ENCODE measurements around the gene ZNF469. TPM values are rescaled to one million over a fixed set of nuclear protein-coding genes. Genes with fewer than 3 reads are reported as not detected.
A peak's percentile ranks its signal among the peaks of the same experiment; 100 is the strongest.

Gene ZNF469
- total and polyA plus RNA-seq, 9 of the 15 experiments (the other 6 are each of a cell fraction or from before 2014, with no cell fraction given): 0.01 to 0.04 TPM; not detected in 7

DNA sequence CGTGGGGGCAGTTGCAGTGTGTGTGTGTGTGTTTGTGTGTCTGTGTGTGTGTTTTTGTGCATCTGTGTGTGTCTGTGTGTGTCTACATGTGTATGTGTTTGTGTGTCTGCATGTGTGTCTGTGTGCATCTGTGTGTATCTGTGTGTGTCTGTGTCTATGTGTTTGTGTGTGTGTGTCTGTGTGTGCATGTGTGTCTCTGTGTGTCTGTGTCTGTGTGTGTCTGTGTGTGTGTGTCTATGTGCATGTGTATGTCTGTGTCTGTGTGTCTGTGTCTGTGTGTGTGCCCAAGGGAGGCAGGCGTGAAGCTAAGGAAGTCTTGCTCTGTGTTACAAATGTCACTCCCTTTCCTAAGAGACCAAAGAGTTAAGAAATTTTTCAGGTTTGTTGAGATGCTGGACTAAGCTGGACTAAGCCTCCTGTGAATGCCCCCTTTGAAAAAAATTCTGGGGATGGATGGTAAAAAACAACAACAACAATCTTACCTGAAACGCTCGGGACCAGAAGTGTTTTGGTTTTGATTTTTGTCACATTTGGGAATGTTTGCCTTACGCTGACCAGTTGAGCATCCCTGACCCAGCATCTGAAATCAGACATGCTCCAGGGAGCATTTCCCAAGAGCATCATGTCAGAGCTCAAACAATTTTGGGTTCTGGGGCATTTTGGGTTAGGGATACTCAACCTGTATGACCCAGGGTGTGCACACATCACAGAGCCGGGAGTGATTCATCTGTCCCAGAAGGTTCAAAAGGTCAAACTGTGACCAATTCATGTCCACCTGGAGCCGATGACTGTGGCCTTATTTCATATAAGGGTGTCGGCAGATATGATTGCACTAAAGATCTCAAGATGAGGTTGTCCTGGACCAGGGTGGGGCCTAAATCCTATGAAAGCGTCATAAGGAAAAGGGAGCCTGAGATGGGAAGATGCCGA is 48.6 kb upstream of the ZNF469 start (continued):
- TF ChIP-seq RBFOX2 (IDR thresholded peaks at IDR 0.05; ENCODE audit: low read depth, low read length) (no peak), ZFX (CRISPR knock-in tag; IDR thresholded peaks at IDR 0.05) (no peak), CHD1 (IDR thresholded peaks at IDR 0.05; ENCODE audit: low read length) (no peak), HDAC2 (IDR thresholded peaks at IDR 0.05) (no peak; the same call in 1 of the 2 replicates), BHLHE40 (IDR thresholded peaks at IDR 0.05; ENCODE audit: low read length) (no peak), ZBTB8A (IDR thresholded peaks at IDR 0.05; ENCODE audit: partially characterized antibody) (no peak), CREB3L1 (IDR thresholded peaks at IDR 0.05; ENCODE audit: borderline replicate concordance, low read depth) (no peak), RFX7 (CRISPR knock-in tag; IDR thresholded peaks at IDR 0.05) (0 out of 2 replicates have a peak, but pooled peaks have one; percentile 46), ZNF274 (IDR thresholded peaks at IDR 0.05; ENCODE audit: borderline replicate concordance, low read depth, low read length) (no peak), ZNF644 (tag; IDR thresholded peaks at IDR 0.05; ENCODE audit: low read depth) (no peak), KAT2B (IDR thresholded peaks at IDR 0.05; ENCODE audit: low read depth, low read length) (no peak), FOXA3 (CRISPR knock-in tag; conservative IDR thresholded peaks at IDR 0.05 in 1 of 2, IDR thresholded peaks at IDR 0.05 in 1 of 2) (no peak), FOXM1 (IDR thresholded peaks at IDR 0.05; ENCODE audit: low read depth) (no peak), FOXM1 (CRISPR knock-in tag; IDR thresholded peaks at IDR 0.05; ENCODE audit: low read depth) (no peak), TRIM24 (IDR thresholded peaks at IDR 0.05) (peak in 1 of 2 experiments; percentile 71; a peak in 2 of 4 replicates), RAD51 (IDR thresholded peaks at IDR 0.05; ENCODE audit: borderline replicate concordance, low read depth) (no peak), ZFPM2 (CRISPR knock-in tag; IDR thresholded peaks at IDR 0.05) (no peak), ZNF384 (IDR thresholded peaks at IDR 0.05; ENCODE audit: low read depth, low read length) (no peak), KDM5B (IDR thresholded peaks at IDR 0.05; ENCODE audit: insufficient replicate concordance, low read depth, low read length) (peak; percentile 78), ZNF699 (CRISPR knock-in tag; IDR thresholded peaks at IDR 0.05; ENCODE audit: insufficient replicate concordance) (no peak)
- TF ChIP-seq, protein P1, sequence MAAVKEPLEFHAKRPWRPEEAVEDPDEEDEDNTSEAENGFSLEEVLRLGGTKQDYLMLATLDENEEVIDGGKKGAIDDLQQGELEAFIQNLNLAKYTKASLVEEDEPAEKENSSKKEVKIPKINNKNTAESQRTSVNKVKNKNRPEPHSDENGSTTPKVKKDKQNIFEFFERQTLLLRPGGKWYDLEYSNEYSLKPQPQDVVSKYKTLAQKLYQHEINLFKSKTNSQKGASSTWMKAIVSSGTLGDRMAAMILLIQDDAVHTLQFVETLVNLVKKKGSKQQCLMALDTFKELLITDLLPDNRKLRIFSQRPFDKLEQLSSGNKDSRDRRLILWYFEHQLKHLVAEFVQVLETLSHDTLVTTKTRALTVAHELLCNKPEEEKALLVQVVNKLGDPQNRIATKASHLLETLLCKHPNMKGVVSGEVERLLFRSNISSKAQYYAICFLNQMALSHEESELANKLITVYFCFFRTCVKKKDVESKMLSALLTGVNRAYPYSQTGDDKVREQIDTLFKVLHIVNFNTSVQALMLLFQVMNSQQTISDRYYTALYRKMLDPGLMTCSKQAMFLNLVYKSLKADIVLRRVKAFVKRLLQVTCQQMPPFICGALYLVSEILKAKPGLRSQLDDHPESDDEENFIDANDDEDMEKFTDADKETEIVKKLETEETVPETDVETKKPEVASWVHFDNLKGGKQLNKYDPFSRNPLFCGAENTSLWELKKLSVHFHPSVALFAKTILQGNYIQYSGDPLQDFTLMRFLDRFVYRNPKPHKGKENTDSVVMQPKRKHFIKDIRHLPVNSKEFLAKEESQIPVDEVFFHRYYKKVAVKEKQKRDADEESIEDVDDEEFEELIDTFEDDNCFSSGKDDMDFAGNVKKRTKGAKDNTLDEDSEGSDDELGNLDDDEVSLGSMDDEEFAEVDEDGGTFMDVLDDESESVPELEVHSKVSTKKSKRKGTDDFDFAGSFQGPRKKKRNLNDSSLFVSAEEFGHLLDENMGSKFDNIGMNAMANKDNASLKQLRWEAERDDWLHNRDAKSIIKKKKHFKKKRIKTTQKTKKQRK (IDR thresholded peaks at IDR 0.05; ENCODE audit: borderline replicate concordance, low read depth, low read length): no peak
- TF ChIP-seq, protein P2, sequence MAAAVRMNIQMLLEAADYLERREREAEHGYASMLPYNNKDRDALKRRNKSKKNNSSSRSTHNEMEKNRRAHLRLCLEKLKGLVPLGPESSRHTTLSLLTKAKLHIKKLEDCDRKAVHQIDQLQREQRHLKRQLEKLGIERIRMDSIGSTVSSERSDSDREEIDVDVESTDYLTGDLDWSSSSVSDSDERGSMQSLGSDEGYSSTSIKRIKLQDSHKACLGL (CRISPR knock-in tag; IDR thresholded peaks at IDR 0.05; ENCODE audit: borderline replicate concordance, poor library complexity, severe bottlenecking): no peak

Measured in K562 (cell line).